OCI-LY1 (cell line): ENCODE results near the gene EPHA5.

Experiments
- H2AFZ ChIP-seq: fragments of 200-600 bp; sonication (generic), shearing (Covaris generic); 2 replicates; pipeline ENCODE4 v1.6.0; 2014; ENCODE audit warnings: antibody characterized with exemption, mild to moderate bottlenecking, low read length
- H3F3A ChIP-seq: fragments of 200-600 bp; sonication (generic), shearing (Covaris generic); 2 replicates; pipeline ENCODE4 v1.6.0; 2014; ENCODE audit warnings: mild to moderate bottlenecking, antibody characterized with exemption, low read length, moderate library complexity; ENCODE audit not compliant: insufficient read depth
- H3K27ac ChIP-seq: fragments of 200-600 bp; sonication (generic); 2 replicates; pipeline ENCODE4 v1.5.1; 2014; ENCODE audit warnings: low read length, mixed run types, mild to moderate bottlenecking, low read depth; ENCODE audit not compliant: poor library complexity, severe bottlenecking
- H3K27me3 ChIP-seq: fragments of 200-600 bp; sonication (generic); 2 replicates; pipeline ENCODE4 v1.6.0; 2014; ENCODE audit warnings: antibody characterized with exemption, mild to moderate bottlenecking, low read length, moderate library complexity; ENCODE audit not compliant: insufficient read depth
- H3K36me3 ChIP-seq: fragments of 200-600 bp; sonication (generic); 2 replicates; pipeline ENCODE4 v1.6.1; 2014; ENCODE audit warnings: mild to moderate bottlenecking, antibody characterized with exemption, low read length, moderate library complexity, mixed read lengths; ENCODE audit not compliant: insufficient read depth
- H3K4me1 ChIP-seq: fragments of 200-600 bp; sonication (generic); 2 replicates; pipeline ENCODE4 v1.5.1; 2014; ENCODE audit warnings: mild to moderate bottlenecking, low read length, moderate library complexity; ENCODE audit not compliant: insufficient read depth, severe bottlenecking
- H3K4me2 ChIP-seq: fragments of 200-600 bp; sonication (generic), shearing (Covaris generic); 2 replicates; pipeline ENCODE4 v1.6.1; 2014; ENCODE audit warnings: low read length
- H3K4me3 ChIP-seq: fragments of 200-600 bp; sonication (generic); 2 replicates; pipeline ENCODE4 v1.5.1; 2014; ENCODE audit warnings: low read length, low read depth, mild to moderate bottlenecking, mixed read lengths; ENCODE audit not compliant: poor library complexity, severe bottlenecking
- H3K79me2 ChIP-seq: fragments of 200-600 bp; shearing (Covaris generic); 2 replicates; pipeline ENCODE4 v1.6.1; 2016; ENCODE audit warnings: mixed run types, low read length, mixed read lengths; ENCODE audit not compliant: insufficient read depth
- H3K9ac ChIP-seq: fragments of 200-600 bp; sonication (generic), shearing (Covaris generic); 2 replicates; pipeline ENCODE4 v1.6.1; 2014; ENCODE audit warnings: mild to moderate bottlenecking, low read length, mixed read lengths
- H3K9me2 ChIP-seq: fragments of 200-600 bp; sonication (generic), shearing (Covaris generic); 2 replicates; pipeline ENCODE4 v1.6.1; 2014; ENCODE audit warnings: low read depth, mild to moderate bottlenecking, low read length, mixed read lengths
- H3K9me3 ChIP-seq: fragments of 200-600 bp; shearing (Covaris generic); 2 replicates; pipeline ENCODE4 v1.6.1; 2014; ENCODE audit warnings: low read length, mixed read lengths
- H4K20me1 ChIP-seq: fragments of 200-600 bp; sonication (generic), shearing (Covaris generic); 2 replicates; pipeline ENCODE4 v1.6.0; 2016; ENCODE audit warnings: mild to moderate bottlenecking, low read length; ENCODE audit not compliant: insufficient read depth
- CTCF ChIP-seq: fragments of 200-600 bp; sonication (generic), shearing (Covaris generic); IDR thresholded peaks from 2 replicates; pipeline ENCODE4 v1.5.1; 2017; ENCODE audit warnings: mild to moderate bottlenecking, antibody characterized with exemption, low read length, moderate library complexity, mixed read lengths
- EZH2 ChIP-seq: fragments of 200-600 bp; sonication (generic), shearing (Covaris generic); IDR thresholded peaks from 2 replicates; pipeline ENCODE4 v1.8.0; 2017; ENCODE audit warnings: borderline replicate concordance, mixed run types, mild to moderate bottlenecking, antibody characterized with exemption, low read length, moderate library complexity, mixed read lengths

EPHA5 gene

GRCh38 chr4:65386927-65387326 lies 283.4 kb downstream of the EPHA5 start:
- Histone ChIP-seq H3K9me3 (no peaks in the 10 kb centered on the region), H2AFZ (no peak overlapping the region), H4K20me1 (no peaks in the 10 kb centered on the region), H3K9me2 (no peaks in the 10 kb centered on the region), H3K9ac (no peak overlapping the region), H3K79me2 (no peaks in the 10 kb centered on the region), H3K4me3 (no peak overlapping the region), H3K27me3 (no peaks in the 10 kb centered on the region), H3K27ac (no peak overlapping the region), H3F3A (no peaks in the 10 kb centered on the region), H3K4me1 (no peaks in the 10 kb centered on the region), H3K4me2 (no peak overlapping the region), H3K36me3 (no peaks in the 10 kb centered on the region)
- TF ChIP-seq CTCF (no peak), EZH2 (no peak)

- H3K4me3 ChIP-seq, result no peak overlapping the region
- H3K9me3 ChIP-seq, result no peaks in the 10 kb centered on the region
- no peaks in the 10 kb centered on the region for H3K79me2 ChIP-seq
- no peaks in the 10 kb centered on the region for H3K4me1 ChIP-seq
- TF ChIP-seq EZH2, result no peak
- TF ChIP-seq CTCF, result no peak
- H3F3A ChIP-seq, result no peaks in the 10 kb centered on the region
- no peaks in the 10 kb centered on the region for H3K27me3 ChIP-seq
- H2AFZ ChIP-seq, result no peak overlapping the region
- H3K4me2 ChIP-seq, result no peak overlapping the region
- no peaks in the 10 kb centered on the region for H3K9me2 ChIP-seq
- H3K27ac ChIP-seq, result no peak overlapping the region
- H4K20me1 ChIP-seq, result no peaks in the 10 kb centered on the region
- H3K36me3 ChIP-seq, result no peaks in the 10 kb centered on the region
- H3K9ac ChIP-seq, result no peak overlapping the region
These were observed 286.5 kb downstream of the EPHA5 start for GRCh38 chr4:65383589-65384305.

GRCh38 chr4:65381648-65382047 lies 288.6 kb downstream of the EPHA5 start:
- Histone ChIP-seq H3K9me2 (no peaks in the 10 kb centered on the region), H4K20me1 (no peaks in the 10 kb centered on the region), H3K9ac (no peak overlapping the region), H3K4me2 (no peak overlapping the region), H2AFZ (no peak overlapping the region), H3F3A (no peaks in the 10 kb centered on the region), H3K4me1 (no peaks in the 10 kb centered on the region), H3K36me3 (no peaks in the 10 kb centered on the region), H3K27me3 (no peaks in the 10 kb centered on the region), H3K27ac (no peak overlapping the region), H3K79me2 (no peaks in the 10 kb centered on the region), H3K9me3 (no peaks in the 10 kb centered on the region), H3K4me3 (no peak overlapping the region)
- TF ChIP-seq CTCF (no peak), EZH2 (no peak)
